OCI-LY7 (cell line): ENCODE data around the gene ASXL1.

Source experiments
- EZH2phosphoT487 ChIP-seq: fragments of 200-600 bp; sonication (generic); IDR thresholded peaks from 2 replicates; pipeline ENCODE4 v1.6.1; 2018; ENCODE audit warnings: low read depth, borderline replicate concordance, mild to moderate bottlenecking, mixed run types, antibody characterized with exemption, low read length, moderate library complexity, mixed read lengths
- TF ChIP-seq, protein P1 (sequence below): fragments of 200-600 bp; sonication (generic); conservative IDR thresholded peaks from 2 replicates; pipeline ENCODE4 v1.5.1; 2014; ENCODE audit warnings: mild to moderate bottlenecking, antibody characterized with exemption, low read length, moderate library complexity, mixed read lengths

DNA sequence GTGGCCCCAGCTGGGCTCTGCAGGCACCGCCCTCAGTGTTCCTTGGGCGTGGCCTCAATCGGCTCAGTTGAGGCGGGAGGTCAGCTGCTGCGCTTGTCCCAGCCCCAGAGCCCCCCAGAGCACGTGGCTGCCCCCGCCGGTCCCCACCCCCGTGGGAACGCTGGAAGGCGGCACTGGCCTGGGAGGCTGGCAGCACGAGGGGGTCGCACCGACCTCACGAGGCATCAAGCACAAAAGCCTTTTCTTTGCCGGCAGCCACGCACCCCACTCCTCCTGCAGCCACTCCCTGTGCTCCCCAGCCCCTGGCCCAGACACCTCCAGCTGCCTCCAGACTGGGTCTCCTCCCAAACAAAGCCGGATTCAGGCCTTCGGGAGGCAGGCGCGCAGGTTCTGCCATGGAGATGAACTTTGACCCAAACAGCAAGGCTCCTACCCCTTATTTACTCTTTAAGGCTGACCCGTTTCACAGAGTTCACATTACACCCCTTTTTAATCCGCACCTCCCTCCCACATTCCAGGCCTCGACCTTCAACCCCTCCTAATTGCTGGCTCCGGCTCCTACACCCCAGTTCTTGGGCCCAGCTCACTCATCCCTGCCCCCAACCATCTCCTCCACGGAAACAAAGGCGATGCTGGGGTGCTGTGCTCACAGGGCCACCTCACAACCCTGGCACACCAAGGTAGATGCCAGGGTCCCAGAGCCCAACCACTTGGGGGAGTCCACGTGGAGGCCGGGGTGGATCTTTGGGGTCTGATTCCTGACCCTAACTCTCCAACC is 115.3 kb downstream of the ASXL1 start:
- TF ChIP-seq, protein P1, sequence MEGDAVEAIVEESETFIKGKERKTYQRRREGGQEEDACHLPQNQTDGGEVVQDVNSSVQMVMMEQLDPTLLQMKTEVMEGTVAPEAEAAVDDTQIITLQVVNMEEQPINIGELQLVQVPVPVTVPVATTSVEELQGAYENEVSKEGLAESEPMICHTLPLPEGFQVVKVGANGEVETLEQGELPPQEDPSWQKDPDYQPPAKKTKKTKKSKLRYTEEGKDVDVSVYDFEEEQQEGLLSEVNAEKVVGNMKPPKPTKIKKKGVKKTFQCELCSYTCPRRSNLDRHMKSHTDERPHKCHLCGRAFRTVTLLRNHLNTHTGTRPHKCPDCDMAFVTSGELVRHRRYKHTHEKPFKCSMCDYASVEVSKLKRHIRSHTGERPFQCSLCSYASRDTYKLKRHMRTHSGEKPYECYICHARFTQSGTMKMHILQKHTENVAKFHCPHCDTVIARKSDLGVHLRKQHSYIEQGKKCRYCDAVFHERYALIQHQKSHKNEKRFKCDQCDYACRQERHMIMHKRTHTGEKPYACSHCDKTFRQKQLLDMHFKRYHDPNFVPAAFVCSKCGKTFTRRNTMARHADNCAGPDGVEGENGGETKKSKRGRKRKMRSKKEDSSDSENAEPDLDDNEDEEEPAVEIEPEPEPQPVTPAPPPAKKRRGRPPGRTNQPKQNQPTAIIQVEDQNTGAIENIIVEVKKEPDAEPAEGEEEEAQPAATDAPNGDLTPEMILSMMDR = no peak
- no peak for TF ChIP-seq EZH2phosphoT487
